ENCODE data around the gene TCEA3. TPM values are rescaled to one million over a fixed set of nuclear protein-coding genes. Genes with fewer than 3 reads are reported as not detected.

The TCEA3 gene
- total RNA-seq, 2 experiments from 2014 or later: 7.0 to 8.3 TPM

GRCh38 chr1:23433122-23433521, 8.6 kb upstream of the TCEA3 start:
- POLR2A ChIA-PET: no interaction called here
- Mint-ChIP-seq H3K27me3 (peaks cover 1% of the 10 kb centered on the region), H3K9me3 (no peaks in the 10 kb centered on the region), H3K27ac (no peak overlapping the region), H3K36me3 (ENCODE audit: low read depth) (no peaks in the 10 kb centered on the region), H3K4me3 (no peak overlapping the region), H3K4me1 (ENCODE audit: low read depth) (no peaks in the 10 kb centered on the region)
- TF ChIP-seq CTCF (IDR thresholded peaks at IDR 0.05): no peak
- no peak for DNase-seq
- no peak for ATAC-seq
- CTCF ChIA-PET: interaction anchor here (1.2 kb wide), 1 partner anchor 54 kb away, joined by 3 read pairs; no protein-coding TSS in a partner anchor
- intact Hi-C loops (cut with micrococcal nuclease): no loop called here

- ATAC-seq (no peak), DNase-seq (no peak)
- POLR2A ChIA-PET: no interaction called here
- no peaks in the 10 kb centered on the region for H3K36me3 Mint-ChIP-seq (ENCODE audit: low read depth)
- TF ChIP-seq CTCF (IDR thresholded peaks at IDR 0.05): no peak
- intact Hi-C loops (cut with micrococcal nuclease): no loop called here
- H3K4me3 Mint-ChIP-seq: no peak overlapping the region
- peaks cover 1% of the 10 kb centered on the region for H3K27me3 Mint-ChIP-seq
- no peak overlapping the region for H3K27ac Mint-ChIP-seq
- H3K9me3 Mint-ChIP-seq: no peaks in the 10 kb centered on the region
- CTCF ChIA-PET: no interaction called here
- H3K4me1 Mint-ChIP-seq (ENCODE audit: low read depth): no peaks in the 10 kb centered on the region
These were observed 6.9 kb upstream of the TCEA3 start for GRCh38 chr1:23431431-23431830.

GRCh38 chr1:23430803-23431202, 6.3 kb upstream of the TCEA3 start:
- intact Hi-C loops (cut with micrococcal nuclease): no loop called here
- peaks cover 3% of the 10 kb centered on the region for H3K27me3 Mint-ChIP-seq
- H3K4me3 Mint-ChIP-seq: no peak overlapping the region
- H3K9me3 Mint-ChIP-seq: no peaks in the 10 kb centered on the region
- ATAC-seq (no peak), DNase-seq (no peak)
- H3K36me3 Mint-ChIP-seq (ENCODE audit: low read depth): no peaks in the 10 kb centered on the region
- ChIA-PET POLR2A (no interaction called here), CTCF (no interaction called here)
- H3K27ac Mint-ChIP-seq: no peak overlapping the region
- no peaks in the 10 kb centered on the region for H3K4me1 Mint-ChIP-seq (ENCODE audit: low read depth)
- TF ChIP-seq CTCF (IDR thresholded peaks at IDR 0.05): no peak

GRCh38 chr1:23428136-23428905, 3.8 kb upstream of the TCEA3 start:
- Mint-ChIP-seq H3K4me1 (ENCODE audit: low read depth) (peaks cover 9% of the 10 kb centered on the region), H3K4me3 (no peak overlapping the region), H3K27me3 (peaks cover 8% of the 10 kb centered on the region), H3K27ac (no peak overlapping the region), H3K36me3 (ENCODE audit: low read depth) (no peaks in the 10 kb centered on the region), H3K9me3 (no peaks in the 10 kb centered on the region)
- intact Hi-C loops (cut with micrococcal nuclease): no loop called here
- TF ChIP-seq CTCF (IDR thresholded peaks at IDR 0.05): no peak
- DNase-seq (no peak), ATAC-seq (no peak)
- CTCF ChIA-PET: interaction anchor here (0.9 to 1.5 kb wide), 3 partner anchors 16 to 111 kb away, joined by 3 read pairs; no protein-coding TSS in a partner anchor
- POLR2A ChIA-PET: interaction anchor here (0.9 kb wide), 1 partner anchor 8 kb away, joined by 3 read pairs; no protein-coding TSS in a partner anchor

- no peaks in the 10 kb centered on the region for H3K9me3 Mint-ChIP-seq
- POLR2A ChIA-PET: interaction anchor here (0.9 kb wide), 1 partner anchor 9 kb away, joined by 3 read pairs; no protein-coding TSS in a partner anchor
- no peak for ATAC-seq
- H3K36me3 Mint-ChIP-seq (ENCODE audit: low read depth): no peaks in the 10 kb centered on the region
- H3K4me3 Mint-ChIP-seq: no peak overlapping the region
- CTCF ChIA-PET: interaction anchor here (0.9 to 1.5 kb wide), 3 partner anchors 15 to 112 kb away, joined by 3 read pairs; no protein-coding TSS in a partner anchor
- no peak for TF ChIP-seq CTCF (IDR thresholded peaks at IDR 0.05)
- H3K4me1 Mint-ChIP-seq (ENCODE audit: low read depth): peaks cover 17% of the 10 kb centered on the region
- peaks cover 8% of the 10 kb centered on the region for H3K27me3 Mint-ChIP-seq
- no peak overlapping the region for H3K27ac Mint-ChIP-seq
- intact Hi-C loops (cut with micrococcal nuclease): no loop called here
- DNase-seq: no peak
These were observed 3.0 kb upstream of the TCEA3 start for GRCh38 chr1:23427550-23427949.
